Thymus (tissue), 11 donors: ENCODE results near the gene YDJC. TPM values are rescaled to one million over a fixed set of nuclear protein-coding genes. Genes with fewer than 3 reads are reported as not detected.

Experiments used
- DNase-seq, 9 donors: peaks; one replicate each; pipeline ENCODE4 v3.0.0-alpha.2; 2013; ENCODE audit warnings: low spot score in 9 of 9, low read depth in 6 of 9, missing footprints in 1 of 9
- H3K27ac ChIP-seq, 2 donors: one replicate each; pipeline ENCODE4 v1.5.1; 2013; ENCODE audit warnings: control low read depth in 1 of 2, low read depth in 1 of 2, low read length in 1 of 2, mild to moderate bottlenecking in 1 of 2, moderate library complexity in 1 of 2
- H3K27me3 ChIP-seq, 2 donors: one replicate each; pipeline ENCODE4 v1.5.1; 2013; ENCODE audit warnings: low read length in 1 of 2; ENCODE audit not compliant: control insufficient read depth in 2 of 2, insufficient read depth in 1 of 2
- H3K36me3 ChIP-seq, 2 donors: one replicate each; pipeline ENCODE4 v1.5.1; 2013; ENCODE audit warnings: low read length in 1 of 2, mild to moderate bottlenecking in 1 of 2, moderate library complexity in 1 of 2; ENCODE audit not compliant: control insufficient read depth in 2 of 2, insufficient read depth in 2 of 2
- H3K4me1 ChIP-seq, 2 donors: one replicate each; pipeline ENCODE4 v1.5.1; 2013; ENCODE audit warnings: low read length in 2 of 2; ENCODE audit not compliant: control insufficient read depth in 2 of 2, insufficient read depth in 2 of 2
- H3K4me3 ChIP-seq, 2 donors: one replicate each; pipeline ENCODE4 v1.5.1; 2013; ENCODE audit warnings: low read length in 2 of 2, control low read depth in 1 of 2, mild to moderate bottlenecking in 1 of 2
- H3K9me3 ChIP-seq, 2 donors: one replicate each; pipeline ENCODE4 v1.5.1; 2013; ENCODE audit warnings: low read length in 1 of 2, mild to moderate bottlenecking in 1 of 2; ENCODE audit not compliant: control insufficient read depth in 2 of 2, insufficient read depth in 1 of 2
- WGBS: extraction: QIAGEN DNeasy Blood & Tissue Kit; methylation state at CpG from one replicate; pipeline ENCODE4 v1.1.7; 2013; 5-methylcytosine and 5-hydroxymethylcytosine counted together
- polyA plus RNA-seq: library from polyadenylated mRNA; stranded (reverse); fragments of 200-250 nt; gene quantifications from one replicate; pipeline ENCODE4 v1.2.3, GENCODE V29; 2013
- total RNA-seq: library from RNA; stranded (reverse); fragments of 120-200 nt; gene quantifications from one replicate; pipeline ENCODE4 v1.2.4, GENCODE V29; 2013
- donor health status: healthy.

YDJC gene
- total and polyA plus RNA-seq, 2 donors = 24.2 to 32.3 TPM

- H3K4me1 ChIP-seq = peaks cover 11 to 22% of the 10 kb centered on the region in 2 donors
- 97% methylated on average over 4 of the region's 4 CpGs for WGBS
- peaks cover 11 to 23% of the 10 kb centered on the region in 2 donors for H3K36me3 ChIP-seq
- H3K27me3 ChIP-seq = no peaks in the 10 kb centered on the region
- H3K4me3 ChIP-seq = no peak overlapping the region
- DNase-seq = no peak
- H3K27ac ChIP-seq = no peak overlapping the region
- H3K9me3 ChIP-seq = peaks cover 0 to 9% of the 10 kb centered on the region in 2 donors
Observed at GRCh38 chr22:21631025-21631424, 1.2 kb upstream of the YDJC start.

- Histone ChIP-seq H3K9me3 (peaks cover 0 to 9% of the 10 kb centered on the region in 2 donors), H3K27me3 (no peaks in the 10 kb centered on the region), H3K4me1 (peaks cover 11 to 22% of the 10 kb centered on the region in 2 donors), H3K4me3 (peak overlapping the region; percentile 92 to 98), H3K36me3 (peaks cover 23 to 40% of the 10 kb centered on the region in 2 donors), H3K27ac (peak overlapping the region in 1 of 2 donors; percentile 43)
- DNase-seq = no peak
- 83% methylated on average over 74 of the region's 74 CpGs for WGBS
Observed at GRCh38 chr22:21628386-21629254, 1.2 kb downstream of the YDJC start.

- H3K9me3 ChIP-seq = no peaks in the 10 kb centered on the region
- no peak for DNase-seq
- peaks cover 37 to 57% of the 10 kb centered on the region in 2 donors for H3K36me3 ChIP-seq
- H3K27me3 ChIP-seq = no peaks in the 10 kb centered on the region
- peaks cover 8 to 16% of the 10 kb centered on the region in 2 donors for H3K4me1 ChIP-seq
- no peak overlapping the region for H3K27ac ChIP-seq
- WGBS = 96% methylated on average over 11 of the region's 11 CpGs
- H3K4me3 ChIP-seq = no peak overlapping the region
Observed at GRCh38 chr22:21626735-21627469, 2.9 kb downstream of the YDJC start.

DNA sequence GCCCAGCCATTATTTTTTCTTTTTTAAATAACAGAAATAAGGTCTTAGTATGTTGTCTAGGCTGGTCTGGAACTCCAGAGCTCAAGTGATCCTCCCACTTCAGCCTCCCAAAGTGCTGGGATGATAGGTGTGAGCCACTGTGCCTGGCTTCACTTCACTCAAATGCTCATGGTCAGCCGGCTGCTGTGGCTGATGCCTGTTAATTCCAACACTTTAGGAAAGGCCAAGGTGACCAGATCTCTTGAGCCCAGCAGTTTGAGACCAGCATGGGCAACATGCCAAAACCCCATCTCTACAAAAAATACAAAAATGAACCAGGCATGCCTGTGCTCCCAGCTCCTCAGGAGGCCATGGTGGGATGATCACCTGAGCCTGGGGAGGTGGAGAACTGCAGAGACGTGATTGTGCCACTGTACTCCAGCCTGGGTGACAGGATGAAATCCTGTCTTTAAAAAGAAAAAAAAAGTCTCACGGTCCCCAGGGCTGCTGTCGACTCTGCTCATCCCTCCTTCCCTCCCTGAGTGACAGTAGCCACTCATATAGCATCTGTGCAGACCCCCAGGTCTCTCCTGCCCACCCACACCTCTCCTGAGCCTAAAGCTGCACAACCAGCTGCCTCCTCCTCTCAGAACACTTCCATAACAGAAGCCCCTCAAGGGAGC lies 3.6 kb downstream of the YDJC start:
- 92% methylated on average over 4 of the region's 4 CpGs for WGBS
- Histone ChIP-seq H3K4me1 (peaks cover 8 to 16% of the 10 kb centered on the region in 2 donors), H3K9me3 (no peaks in the 10 kb centered on the region), H3K4me3 (no peak overlapping the region), H3K27ac (no peak overlapping the region), H3K27me3 (no peaks in the 10 kb centered on the region), H3K36me3 (peaks cover 39 to 57% of the 10 kb centered on the region in 2 donors)
- DNase-seq = no peak

GRCh38 chr22:21624880-21625791 lies 4.7 kb downstream of the YDJC start:
- Histone ChIP-seq H3K4me3 (no peak overlapping the region), H3K27ac (no peak overlapping the region), H3K27me3 (no peaks in the 10 kb centered on the region), H3K36me3 (peaks cover 44 to 58% of the 10 kb centered on the region in 2 donors), H3K4me1 (peaks cover 8 to 13% of the 10 kb centered on the region in 2 donors), H3K9me3 (no peaks in the 10 kb centered on the region)
- no peak for DNase-seq
- 98% methylated on average over 12 of the region's 12 CpGs for WGBS

- H3K27me3 ChIP-seq = no peaks in the 10 kb centered on the region
- peaks cover 44 to 61% of the 10 kb centered on the region in 2 donors for H3K36me3 ChIP-seq
- H3K4me3 ChIP-seq = no peak overlapping the region
- H3K27ac ChIP-seq = no peak overlapping the region
- no peak for DNase-seq
- no peaks in the 10 kb centered on the region for H3K9me3 ChIP-seq
- WGBS = 91% methylated on average over 8 of the region's 8 CpGs
- peaks cover 8 to 11% of the 10 kb centered on the region in 2 donors for H3K4me1 ChIP-seq
Observed at GRCh38 chr22:21624120-21624879, 5.5 kb downstream of the YDJC start.

- DNase-seq = no peak
- H3K36me3 ChIP-seq = peaks cover 44 to 64% of the 10 kb centered on the region in 2 donors
- no peak overlapping the region for H3K27ac ChIP-seq
- no peaks in the 10 kb centered on the region for H3K27me3 ChIP-seq
- no peaks in the 10 kb centered on the region for H3K9me3 ChIP-seq
- H3K4me3 ChIP-seq = no peak overlapping the region
- peaks cover 2 to 7% of the 10 kb centered on the region in 2 donors for H3K4me1 ChIP-seq
- 97% methylated on average over 7 of the region's 7 CpGs for WGBS
Observed at GRCh38 chr22:21623648-21623970, 6.2 kb downstream of the YDJC start.
